ENCODE results near the gene TTC9B.

TTC9B gene

GRCh38 chr19:40184273-40184672 is 33.9 kb downstream of the TTC9B start:
- no peak overlapping the region for H3K9ac ChIP-seq (ENCODE audit: low read depth, low read length, poor library complexity)
- no peak overlapping the region for H2AFZ ChIP-seq (ENCODE audit: low read length)
- H2AK5ac ChIP-seq (ENCODE audit: low read depth, low read length), result no peak overlapping the region
- no peak for DNase-seq (ENCODE audit: low spot score)
- H3K4me1 ChIP-seq (ENCODE audit: control insufficient read depth in 2 of 2, insufficient read depth in 1 of 2, low read depth in 1 of 2, low read length in 2 of 2), result no peaks in the 10 kb centered on the region
- no peak overlapping the region for H3K18ac ChIP-seq (ENCODE audit: low read length)
- no peaks in the 10 kb centered on the region for H3K27me3 ChIP-seq (ENCODE audit: control insufficient read depth in 3 of 3, insufficient read depth in 3 of 3, low read depth in 1 of 3, low read length in 3 of 3)
- H3K79me1 ChIP-seq (ENCODE audit: low read depth, low read length), result no peaks in the 10 kb centered on the region
- no peak overlapping the region for H2BK120ac ChIP-seq (ENCODE audit: low read depth, low read length)
- H3K4me3 ChIP-seq (ENCODE audit: low read length in 2 of 2), result no peak overlapping the region
- no CpG with 5 or more reads among the region's 1 CpG for WGBS, 2 donors (ENCODE audit: extremely low coverage in 2 of 2, insufficient read length in 2 of 2, insufficient replicate concordance in 1 of 2)
- H3K23ac ChIP-seq (ENCODE audit: low read depth, low read length, poor library complexity), result no peak overlapping the region
- no peaks in the 10 kb centered on the region for H3K9me3 ChIP-seq (replicated peaks in 1 of 2; ENCODE audit: control insufficient read depth in 2 of 2, insufficient read depth in 1 of 2, low read depth in 1 of 2, low read length in 2 of 2)
- H3K27ac ChIP-seq (replicated peaks; ENCODE audit: low read length), result no peak overlapping the region
- no peak overlapping the region for H3K4ac ChIP-seq (ENCODE audit: low read length)
- H2BK15ac ChIP-seq (ENCODE audit: low read length), result no peak overlapping the region
- H4K8ac ChIP-seq (ENCODE audit: low read depth, low read length), result no peak overlapping the region
- no peak overlapping the region for H2BK12ac ChIP-seq (ENCODE audit: low read length)
- H2BK5ac ChIP-seq (ENCODE audit: low read length), result no peak overlapping the region
- no peaks in the 10 kb centered on the region for H3K36me3 ChIP-seq (replicated peaks in 1 of 2; ENCODE audit: control insufficient read depth in 2 of 2, insufficient read depth in 2 of 2, low read length in 2 of 2)
- no peak overlapping the region for H4K91ac ChIP-seq (ENCODE audit: low read depth, low read length, poor library complexity)
- no peak overlapping the region for H3K14ac ChIP-seq (ENCODE audit: low read length)
- H3K4me2 ChIP-seq (ENCODE audit: insufficient read depth, low read length, poor library complexity, severe bottlenecking), result no peak overlapping the region

GRCh38 chr19:40178756-40179155 is 39.4 kb downstream of the TTC9B start:
- WGBS, 2 donors (ENCODE audit: extremely low coverage in 2 of 2, insufficient read length in 2 of 2, insufficient replicate concordance in 1 of 2), result no CpG with 5 or more reads among the region's 4 CpGs
- no peak overlapping the region for H3K18ac ChIP-seq (ENCODE audit: low read length)

GRCh38 chr19:40177286-40178070 is 40.7 kb downstream of the TTC9B start:
- Histone ChIP-seq H3K27me3 (ENCODE audit: control insufficient read depth in 3 of 3, insufficient read depth in 3 of 3, low read depth in 1 of 3, low read length in 3 of 3) (no peaks in the 10 kb centered on the region), H2BK120ac (ENCODE audit: low read depth, low read length) (no peak overlapping the region), H3K36me3 (replicated peaks in 1 of 2; ENCODE audit: control insufficient read depth in 2 of 2, insufficient read depth in 2 of 2, low read length in 2 of 2) (no peaks in the 10 kb centered on the region), H3K4ac (ENCODE audit: low read length) (no peak overlapping the region), H2BK15ac (ENCODE audit: low read length) (no peak overlapping the region), H3K4me3 (ENCODE audit: low read length in 2 of 2) (no peak overlapping the region), H2AFZ (ENCODE audit: low read length) (no peak overlapping the region), H3K27ac (replicated peaks; ENCODE audit: low read length) (no peak overlapping the region), H2BK12ac (ENCODE audit: low read length) (no peak overlapping the region), H3K9me3 (replicated peaks in 1 of 2; ENCODE audit: control insufficient read depth in 2 of 2, insufficient read depth in 1 of 2, low read depth in 1 of 2, low read length in 2 of 2) (peaks cover 2 to 3% of the 10 kb centered on the region in 2 donors), H2AK5ac (ENCODE audit: low read depth, low read length) (no peak overlapping the region), H3K4me1 (ENCODE audit: control insufficient read depth in 2 of 2, insufficient read depth in 1 of 2, low read depth in 1 of 2, low read length in 2 of 2) (no peaks in the 10 kb centered on the region), H4K91ac (ENCODE audit: low read depth, low read length, poor library complexity) (no peak overlapping the region), H2BK5ac (ENCODE audit: low read length) (no peak overlapping the region), H3K4me2 (ENCODE audit: insufficient read depth, low read length, poor library complexity, severe bottlenecking) (no peak overlapping the region), H3K23ac (ENCODE audit: low read depth, low read length, poor library complexity) (no peak overlapping the region), H3K18ac (ENCODE audit: low read length) (no peak overlapping the region), H4K8ac (ENCODE audit: low read depth, low read length) (no peak overlapping the region), H3K14ac (ENCODE audit: low read length) (no peak overlapping the region), H3K9ac (ENCODE audit: low read depth, low read length, poor library complexity) (no peak overlapping the region), H3K79me1 (ENCODE audit: low read depth, low read length) (no peaks in the 10 kb centered on the region)
- no CpG with 5 or more reads among the region's 5 CpGs for WGBS, 2 donors (ENCODE audit: extremely low coverage in 2 of 2, insufficient read length in 2 of 2, insufficient replicate concordance in 1 of 2)
- DNase-seq (ENCODE audit: low spot score), result no peak

More at GRCh38 chr19:40178756-40179155, 39.4 kb downstream of the TTC9B start:
- no peak overlapping the region for H4K91ac ChIP-seq (ENCODE audit: low read depth, low read length, poor library complexity)
- no peak overlapping the region for H2BK5ac ChIP-seq (ENCODE audit: low read length)
- H2BK15ac ChIP-seq (ENCODE audit: low read length), result no peak overlapping the region
- peaks cover 2 to 3% of the 10 kb centered on the region in 2 donors for H3K9me3 ChIP-seq (replicated peaks in 1 of 2; ENCODE audit: control insufficient read depth in 2 of 2, insufficient read depth in 1 of 2, low read depth in 1 of 2, low read length in 2 of 2)
- H3K27ac ChIP-seq (replicated peaks; ENCODE audit: low read length), result no peak overlapping the region
- H3K14ac ChIP-seq (ENCODE audit: low read length), result no peak overlapping the region
- H3K4ac ChIP-seq (ENCODE audit: low read length), result no peak overlapping the region
- no peak overlapping the region for H2BK120ac ChIP-seq (ENCODE audit: low read depth, low read length)
- no peak overlapping the region for H2BK12ac ChIP-seq (ENCODE audit: low read length)
- no peak for DNase-seq (ENCODE audit: low spot score)
- no peaks in the 10 kb centered on the region for H3K4me1 ChIP-seq (ENCODE audit: control insufficient read depth in 2 of 2, insufficient read depth in 1 of 2, low read depth in 1 of 2, low read length in 2 of 2)
- H2AFZ ChIP-seq (ENCODE audit: low read length), result no peak overlapping the region
- H3K4me3 ChIP-seq (ENCODE audit: low read length in 2 of 2), result no peak overlapping the region
- no peaks in the 10 kb centered on the region for H3K27me3 ChIP-seq (ENCODE audit: control insufficient read depth in 3 of 3, insufficient read depth in 3 of 3, low read depth in 1 of 3, low read length in 3 of 3)
- H3K36me3 ChIP-seq (replicated peaks in 1 of 2; ENCODE audit: control insufficient read depth in 2 of 2, insufficient read depth in 2 of 2, low read length in 2 of 2), result no peaks in the 10 kb centered on the region
- H3K23ac ChIP-seq (ENCODE audit: low read depth, low read length, poor library complexity), result no peak overlapping the region
- H2AK5ac ChIP-seq (ENCODE audit: low read depth, low read length), result no peak overlapping the region
- no peaks in the 10 kb centered on the region for H3K79me1 ChIP-seq (ENCODE audit: low read depth, low read length)
- H4K8ac ChIP-seq (ENCODE audit: low read depth, low read length), result no peak overlapping the region
- no peak overlapping the region for H3K4me2 ChIP-seq (ENCODE audit: insufficient read depth, low read length, poor library complexity, severe bottlenecking)
- H3K9ac ChIP-seq (ENCODE audit: low read depth, low read length, poor library complexity), result no peak overlapping the region

- H2BK5ac ChIP-seq (ENCODE audit: low read length), result no peak overlapping the region
- no peak overlapping the region for H3K4me2 ChIP-seq (ENCODE audit: insufficient read depth, low read length, poor library complexity, severe bottlenecking)
- H3K4me1 ChIP-seq (ENCODE audit: control insufficient read depth in 2 of 2, insufficient read depth in 1 of 2, low read depth in 1 of 2, low read length in 2 of 2), result no peaks in the 10 kb centered on the region
- H3K4ac ChIP-seq (ENCODE audit: low read length), result no peak overlapping the region
- H2AFZ ChIP-seq (ENCODE audit: low read length), result no peak overlapping the region
- H2BK12ac ChIP-seq (ENCODE audit: low read length), result no peak overlapping the region
- no peaks in the 10 kb centered on the region for H3K79me1 ChIP-seq (ENCODE audit: low read depth, low read length)
- no peak overlapping the region for H3K14ac ChIP-seq (ENCODE audit: low read length)
- peaks cover 2 to 3% of the 10 kb centered on the region in 2 donors for H3K9me3 ChIP-seq (replicated peaks in 1 of 2; ENCODE audit: control insufficient read depth in 2 of 2, insufficient read depth in 1 of 2, low read depth in 1 of 2, low read length in 2 of 2)
- no peak overlapping the region for H3K9ac ChIP-seq (ENCODE audit: low read depth, low read length, poor library complexity)
- H2AK5ac ChIP-seq (ENCODE audit: low read depth, low read length), result no peak overlapping the region
- no peak overlapping the region for H3K23ac ChIP-seq (ENCODE audit: low read depth, low read length, poor library complexity)
- no peak overlapping the region for H3K27ac ChIP-seq (replicated peaks; ENCODE audit: low read length)
- WGBS, 2 donors (ENCODE audit: extremely low coverage in 2 of 2, insufficient read length in 2 of 2, insufficient replicate concordance in 1 of 2), result no CpG with 5 or more reads among the region's 5 CpGs
- H3K18ac ChIP-seq (ENCODE audit: low read length), result no peak overlapping the region
- H3K36me3 ChIP-seq (replicated peaks in 1 of 2; ENCODE audit: control insufficient read depth in 2 of 2, insufficient read depth in 2 of 2, low read length in 2 of 2), result no peaks in the 10 kb centered on the region
- no peak overlapping the region for H4K91ac ChIP-seq (ENCODE audit: low read depth, low read length, poor library complexity)
- no peak overlapping the region for H4K8ac ChIP-seq (ENCODE audit: low read depth, low read length)
- H3K4me3 ChIP-seq (ENCODE audit: low read length in 2 of 2), result no peak overlapping the region
- no peak overlapping the region for H2BK120ac ChIP-seq (ENCODE audit: low read depth, low read length)
- H2BK15ac ChIP-seq (ENCODE audit: low read length), result no peak overlapping the region
- no peaks in the 10 kb centered on the region for H3K27me3 ChIP-seq (ENCODE audit: control insufficient read depth in 3 of 3, insufficient read depth in 3 of 3, low read depth in 1 of 3, low read length in 3 of 3)
- no peak for DNase-seq (ENCODE audit: low spot score)
Observed at GRCh38 chr19:40175820-40176219, 42.4 kb downstream of the TTC9B start.
